Epithelial cell of prostate (primary cell): ENCODE results near the gene CAPN6.

ENCODE experiments used
- DNase-seq: peaks from one replicate; pipeline ENCODE4 v3.0.0-alpha.2; 2011; ENCODE audit warnings: low read depth, low spot score
- H3K27ac ChIP-seq: fragments of 450-650 bp; 2 replicates; pipeline ENCODE4 v1.5.1; 2017; ENCODE audit warnings: mild to moderate bottlenecking

CAPN6 gene, protein sequence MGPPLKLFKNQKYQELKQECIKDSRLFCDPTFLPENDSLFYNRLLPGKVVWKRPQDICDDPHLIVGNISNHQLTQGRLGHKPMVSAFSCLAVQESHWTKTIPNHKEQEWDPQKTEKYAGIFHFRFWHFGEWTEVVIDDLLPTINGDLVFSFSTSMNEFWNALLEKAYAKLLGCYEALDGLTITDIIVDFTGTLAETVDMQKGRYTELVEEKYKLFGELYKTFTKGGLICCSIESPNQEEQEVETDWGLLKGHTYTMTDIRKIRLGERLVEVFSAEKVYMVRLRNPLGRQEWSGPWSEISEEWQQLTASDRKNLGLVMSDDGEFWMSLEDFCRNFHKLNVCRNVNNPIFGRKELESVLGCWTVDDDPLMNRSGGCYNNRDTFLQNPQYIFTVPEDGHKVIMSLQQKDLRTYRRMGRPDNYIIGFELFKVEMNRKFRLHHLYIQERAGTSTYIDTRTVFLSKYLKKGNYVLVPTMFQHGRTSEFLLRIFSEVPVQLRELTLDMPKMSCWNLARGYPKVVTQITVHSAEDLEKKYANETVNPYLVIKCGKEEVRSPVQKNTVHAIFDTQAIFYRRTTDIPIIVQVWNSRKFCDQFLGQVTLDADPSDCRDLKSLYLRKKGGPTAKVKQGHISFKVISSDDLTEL

DNA sequence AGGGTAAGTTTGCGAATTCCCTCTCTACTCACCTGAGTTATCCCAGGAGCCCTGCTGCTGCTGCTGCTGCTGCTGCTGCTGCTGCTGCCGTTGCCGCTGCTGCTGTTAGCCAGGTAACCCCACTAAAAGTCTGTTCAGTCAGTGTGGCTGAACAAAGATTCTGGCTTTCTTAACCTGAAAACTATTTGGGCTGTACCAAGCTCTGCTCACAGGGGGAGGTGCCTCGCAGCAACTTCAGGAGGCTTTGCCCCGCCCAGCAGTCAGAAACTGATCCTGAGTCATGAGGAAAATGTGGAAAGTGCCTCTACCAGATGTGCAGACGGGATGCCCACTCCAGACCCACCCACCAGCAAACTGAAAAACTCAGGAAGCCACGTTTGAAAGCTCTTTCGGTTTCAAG, at the start of gene CAPN6:
TSS of gene CAPN6 (minus strand) at position 145 of the 400 bp plus-strand sequence. CDS start 6,547 bp downstream, outside the sequence.
- no peak for DNase-seq
- H3K27ac ChIP-seq: no peak within 1 kb of the TSS

DNA sequence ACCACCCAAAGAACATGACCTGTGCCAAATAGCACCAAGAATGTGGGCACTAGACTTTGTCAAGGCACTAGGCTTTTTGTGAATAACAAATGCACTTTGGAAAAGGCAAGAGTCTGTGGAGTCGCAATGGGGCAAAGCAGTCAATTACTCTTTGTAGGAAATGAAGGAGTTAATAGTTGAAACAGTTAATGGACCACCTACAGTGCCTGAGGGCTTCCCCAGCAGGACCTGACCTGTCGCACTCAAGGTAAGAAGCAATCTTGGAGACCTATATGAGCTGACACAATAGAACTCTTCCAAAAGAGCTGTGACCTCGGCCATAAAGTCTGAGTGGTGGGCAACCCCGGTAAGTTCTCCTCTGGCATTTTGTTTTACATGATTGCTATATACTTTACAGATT, 49.2 kb upstream of the CAPN6 start:
- DNase-seq: no peak
- no peak overlapping the region for H3K27ac ChIP-seq

DNA sequence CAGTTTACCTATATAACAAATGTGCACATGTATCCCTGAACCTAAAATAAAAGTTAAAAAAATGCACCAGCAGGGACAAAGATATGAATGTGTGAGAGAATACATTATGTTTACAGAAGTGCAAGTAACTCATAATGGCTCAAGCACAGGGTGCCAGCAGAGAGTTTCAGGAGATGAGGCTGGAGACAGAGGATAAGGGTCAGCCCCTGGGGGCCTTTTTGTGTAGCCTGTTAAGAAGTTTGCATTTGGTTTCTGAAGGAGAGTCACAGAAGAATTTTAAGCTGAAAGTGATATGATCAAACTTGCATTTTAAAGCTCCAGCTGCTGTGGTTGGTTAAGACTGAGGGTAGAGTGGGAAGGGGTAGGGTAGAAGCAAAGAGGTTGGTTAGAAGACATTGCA, 48.6 kb upstream of the CAPN6 start:
- DNase-seq: no peak
- H3K27ac ChIP-seq: no peak overlapping the region

DNA sequence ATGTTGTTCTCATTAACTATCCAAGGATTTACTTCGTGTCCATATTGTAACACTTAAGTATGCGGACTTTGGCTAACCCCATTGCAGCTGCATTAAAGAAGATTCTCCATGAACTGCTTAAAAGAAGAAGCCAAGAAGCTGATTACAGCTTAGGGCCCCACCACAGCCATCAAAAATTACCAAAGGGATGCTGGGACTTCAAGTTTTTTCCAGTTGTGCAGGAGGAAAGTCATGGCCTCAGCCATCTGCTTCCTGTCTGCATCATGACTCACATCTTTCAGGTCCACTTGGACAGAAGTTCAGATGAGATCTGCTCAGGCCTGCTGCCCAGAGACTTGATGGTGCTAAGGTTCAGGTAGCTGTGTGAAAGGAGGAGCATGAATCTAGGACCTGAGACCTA, 38.8 kb upstream of the CAPN6 start:
- DNase-seq: no peak
- H3K27ac ChIP-seq: no peak overlapping the region

DNA sequence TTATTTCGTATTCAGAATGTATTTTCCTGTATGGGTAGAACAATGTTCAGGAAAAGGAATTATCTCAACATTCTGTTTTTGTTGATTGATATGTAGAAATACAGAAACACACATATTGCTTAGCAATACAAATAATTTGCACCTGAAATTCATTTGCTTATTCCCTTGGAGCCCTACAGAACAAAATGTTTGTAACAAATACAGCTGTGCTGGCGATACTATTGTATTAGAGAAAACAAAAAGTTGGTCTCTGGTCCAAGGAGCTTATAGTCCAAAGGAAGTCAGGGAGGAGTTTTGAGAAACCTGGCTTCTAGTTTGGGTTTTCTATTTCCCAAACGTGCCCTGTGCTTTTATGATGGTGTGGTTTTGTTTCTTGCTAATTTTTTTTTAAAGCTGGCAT, 37.8 kb upstream of the CAPN6 start:
- H3K27ac ChIP-seq: no peak overlapping the region
- DNase-seq: no peak

DNA sequence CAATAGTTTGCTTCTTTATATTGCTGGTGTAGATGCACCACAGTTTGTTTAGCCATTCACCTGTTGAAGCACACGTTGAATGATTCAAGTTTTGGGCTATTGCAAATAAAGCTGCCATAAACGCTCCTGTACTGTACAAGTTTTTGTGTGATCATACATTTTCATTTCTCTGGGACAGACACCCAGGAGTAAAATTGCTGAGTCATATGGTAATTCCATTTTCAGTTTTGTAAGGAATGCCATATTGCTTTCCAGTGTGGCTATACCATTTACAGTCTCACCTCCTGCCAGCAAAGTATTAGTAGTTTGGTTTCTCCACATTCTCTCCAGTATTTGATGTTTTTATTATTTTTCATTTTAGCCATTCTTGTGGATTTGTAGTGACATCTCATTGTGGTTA, 32.0 kb upstream of the CAPN6 start:
- no peak for DNase-seq
- H3K27ac ChIP-seq: no peak overlapping the region

DNA sequence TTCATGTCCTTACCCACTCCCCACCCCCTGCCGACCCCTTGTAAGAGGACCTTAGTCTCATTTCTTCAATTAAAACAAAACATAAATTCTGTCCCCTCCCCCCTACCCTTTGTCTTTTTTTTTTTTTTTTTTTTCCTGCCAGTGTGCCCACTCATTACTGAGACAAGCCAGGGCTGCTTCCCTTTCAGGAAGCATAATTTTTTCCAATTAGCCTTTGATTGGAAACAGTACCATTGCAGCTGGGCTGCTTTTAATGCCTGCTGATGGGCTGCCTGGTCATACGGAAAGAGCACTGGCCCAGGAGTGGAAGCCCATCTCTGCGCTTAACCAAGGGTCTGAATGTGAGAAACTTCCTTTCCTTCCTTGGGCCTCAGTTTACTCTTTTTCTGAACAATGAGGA, 18.6 kb upstream of the CAPN6 start:
- H3K27ac ChIP-seq: no peak overlapping the region
- no peak for DNase-seq

DNA sequence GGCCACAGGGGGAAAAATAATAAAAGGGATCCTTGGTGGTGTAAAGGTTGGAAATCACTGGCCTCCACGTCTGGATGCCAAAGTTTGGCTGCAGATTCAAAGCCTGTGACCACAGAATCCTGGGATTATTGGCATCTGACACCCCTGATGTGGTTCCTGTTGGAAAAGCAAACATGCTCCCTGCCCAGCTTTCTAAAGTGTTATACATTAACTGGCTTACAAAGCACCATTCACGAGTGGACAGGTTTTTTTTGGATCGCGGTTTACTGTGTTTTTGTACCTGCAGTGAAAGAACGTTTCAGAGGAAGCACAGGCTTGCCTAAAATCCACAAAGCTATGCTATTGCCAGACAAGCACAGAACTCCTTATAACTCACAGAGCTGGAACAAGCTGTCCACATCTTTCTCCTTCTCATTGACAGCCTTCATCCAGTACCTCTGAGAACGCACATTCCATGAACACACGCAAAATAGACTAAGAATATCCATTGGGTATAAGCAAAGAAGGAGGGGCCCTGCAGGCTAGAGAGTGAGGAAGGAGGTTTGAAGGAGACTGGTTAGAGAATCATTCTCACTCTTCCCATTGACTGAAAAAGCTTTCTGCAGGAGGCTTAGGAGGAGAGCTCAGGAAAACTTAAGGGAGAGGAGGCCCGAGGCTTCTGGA, 14.5 kb upstream of the CAPN6 start:
- DNase-seq: no peak
- no peak overlapping the region for H3K27ac ChIP-seq

DNA sequence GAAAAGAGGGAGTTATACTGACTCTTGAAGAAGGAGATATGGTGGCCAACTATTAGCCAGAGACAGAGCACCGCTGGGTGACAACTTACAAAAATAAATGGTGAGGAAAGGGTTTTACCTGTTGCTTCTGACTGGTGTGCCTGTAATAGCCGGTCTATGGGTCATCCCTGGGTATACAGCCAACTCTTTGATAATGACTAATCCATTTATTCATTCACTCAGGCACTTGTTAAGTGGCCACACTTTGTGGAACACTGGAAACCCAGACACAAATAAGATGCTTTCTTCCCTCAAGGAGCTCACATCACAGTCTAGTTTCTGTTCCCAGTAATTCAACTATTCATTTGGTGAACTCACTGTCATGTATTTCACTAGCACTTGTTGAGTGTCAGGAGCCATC, 13.2 kb upstream of the CAPN6 start:
- no peak for DNase-seq
- H3K27ac ChIP-seq: no peak overlapping the region

DNA sequence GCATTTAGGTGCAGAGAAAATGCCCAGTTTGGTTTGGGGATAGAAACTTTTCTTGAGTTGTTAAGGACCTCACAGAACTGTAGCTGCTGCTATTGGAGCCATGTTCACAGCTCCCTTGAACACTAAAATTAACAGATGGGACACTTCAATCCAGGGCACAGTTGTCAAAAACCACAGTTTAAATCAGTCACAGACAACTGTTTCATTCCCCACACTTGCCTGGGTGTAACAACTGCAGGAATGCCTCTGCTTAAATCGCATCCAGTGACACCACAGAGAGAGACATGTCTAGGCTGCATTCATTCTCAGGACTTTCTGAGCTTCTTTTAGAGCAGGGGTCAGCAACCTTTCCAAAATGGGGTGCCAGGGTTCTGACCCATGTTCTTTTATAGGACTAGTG, 12.7 kb upstream of the CAPN6 start:
- H3K27ac ChIP-seq: no peak overlapping the region
- no peak for DNase-seq

DNA sequence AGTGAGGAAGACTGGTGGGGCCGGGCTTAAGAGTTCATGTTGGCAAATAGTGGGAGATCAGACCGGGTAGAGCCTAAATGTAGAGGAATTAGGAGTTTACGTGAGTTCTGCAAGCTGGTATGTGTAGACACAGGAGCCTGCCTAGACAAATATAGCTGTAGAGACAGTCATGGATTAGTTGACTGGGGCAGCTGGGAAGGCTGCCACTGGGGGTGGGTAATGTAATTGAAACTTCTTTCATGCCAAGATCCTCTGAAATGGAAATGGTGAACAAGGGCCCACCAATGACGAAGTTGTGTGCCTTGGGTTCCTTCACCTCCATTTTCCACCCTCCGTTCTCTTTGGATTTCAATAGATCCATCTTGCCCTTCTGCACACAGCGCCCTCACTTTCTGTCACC, 11.9 kb upstream of the CAPN6 start:
- H3K27ac ChIP-seq: no peak overlapping the region
- DNase-seq: no peak

DNA sequence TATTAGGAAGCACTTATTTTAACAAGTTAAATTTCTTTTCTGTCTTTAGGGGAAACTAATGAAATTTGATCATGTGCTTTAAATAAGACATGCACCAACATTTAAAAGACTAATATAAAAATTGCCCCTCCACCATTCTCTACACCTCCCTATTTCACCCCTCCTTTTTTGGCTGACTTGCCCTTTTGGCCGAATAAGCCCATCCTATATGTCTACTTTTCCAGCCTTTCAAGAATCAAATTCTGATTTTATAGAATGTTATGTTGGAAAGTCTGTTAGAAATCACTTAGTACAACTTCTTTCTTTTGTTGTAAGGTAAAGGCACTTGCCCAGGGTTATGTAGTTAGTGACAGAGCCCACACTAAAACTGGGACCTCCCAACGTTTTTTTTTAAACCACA, 1.8 kb downstream of the CAPN6 start:
- no peak overlapping the region for H3K27ac ChIP-seq
- DNase-seq: no peak

DNA sequence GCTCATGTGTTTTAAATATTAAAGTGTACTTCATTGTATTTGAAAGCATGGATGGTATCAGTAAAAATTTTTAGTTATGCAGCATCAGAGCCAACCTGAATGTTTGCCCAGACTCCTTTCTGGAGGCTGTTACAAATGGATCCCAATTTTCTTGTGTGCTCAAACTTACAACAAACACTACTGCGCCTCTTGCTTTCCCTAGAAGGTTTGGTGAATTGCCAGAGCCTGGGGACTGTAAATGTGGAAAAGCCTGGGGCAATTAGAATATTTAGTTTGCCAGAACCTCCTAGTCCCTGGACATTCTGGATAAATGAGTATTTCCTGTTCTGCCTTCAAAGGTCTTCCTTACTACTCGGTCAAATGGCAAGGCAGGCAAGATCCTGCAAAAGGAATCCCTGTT, 4.8 kb downstream of the CAPN6 start:
- no peak for DNase-seq
- no peak overlapping the region for H3K27ac ChIP-seq

DNA sequence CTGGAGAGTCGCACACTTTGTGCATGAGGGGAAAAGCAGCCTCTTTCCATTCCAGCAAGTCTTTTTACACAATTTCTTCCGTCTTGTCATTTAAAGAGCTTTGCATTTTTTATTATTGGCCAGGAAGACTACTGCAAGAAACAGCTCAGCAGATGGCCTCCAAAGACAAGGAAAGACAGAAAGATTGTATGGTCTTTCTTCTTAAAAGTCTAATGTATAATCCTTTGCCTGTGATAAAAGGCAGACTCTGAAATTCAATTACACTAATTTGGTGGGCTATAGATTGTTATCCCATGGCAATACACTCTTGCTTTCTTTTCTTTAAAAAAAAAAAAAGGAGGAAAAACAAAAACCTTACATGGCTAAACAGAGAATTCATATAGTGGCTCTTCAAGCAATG, 5.9 kb downstream of the CAPN6 start:
- no peak for DNase-seq
- H3K27ac ChIP-seq: no peak overlapping the region

DNA sequence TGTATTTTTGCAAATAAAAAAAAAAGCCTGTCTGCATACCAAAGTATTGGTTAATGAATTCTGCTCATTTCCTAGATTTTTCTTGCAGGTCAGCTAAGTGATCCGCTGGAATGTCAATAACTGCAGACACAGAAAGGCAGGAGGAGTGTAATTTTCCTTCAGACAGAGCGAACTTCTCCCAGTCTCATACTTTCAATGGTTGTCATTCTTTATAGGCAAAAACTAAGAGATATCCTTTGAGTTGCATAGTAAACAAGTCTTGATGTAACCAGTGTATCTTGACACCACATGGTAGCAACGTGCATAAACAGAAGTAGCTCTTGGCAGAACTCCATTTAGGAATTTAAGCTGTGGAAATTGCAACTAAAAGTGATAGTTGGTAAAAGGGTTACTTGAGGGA, 8.2 kb downstream of the CAPN6 start:
- no peak for DNase-seq
- no peak overlapping the region for H3K27ac ChIP-seq

DNA sequence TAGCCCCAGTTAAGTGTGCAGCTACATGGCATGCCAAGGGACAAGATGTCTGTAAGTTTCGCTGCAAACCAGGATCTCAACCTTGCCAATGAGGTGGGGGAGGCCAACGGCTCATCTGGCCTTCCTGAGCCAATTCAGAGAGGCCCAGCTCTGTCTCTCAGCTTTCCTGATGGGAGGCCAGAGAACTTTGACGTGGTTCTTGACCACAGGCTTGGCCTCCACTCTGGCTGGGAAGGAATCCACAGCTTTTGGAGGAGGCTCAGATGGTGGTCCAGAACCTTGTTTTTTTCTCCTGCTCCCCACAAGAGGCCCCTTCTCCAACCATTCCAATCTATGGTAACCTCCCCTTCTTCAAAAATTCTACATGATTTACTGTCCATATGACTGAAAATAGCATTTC, 9.8 kb downstream of the CAPN6 start:
- no peak overlapping the region for H3K27ac ChIP-seq
- DNase-seq: no peak

DNA sequence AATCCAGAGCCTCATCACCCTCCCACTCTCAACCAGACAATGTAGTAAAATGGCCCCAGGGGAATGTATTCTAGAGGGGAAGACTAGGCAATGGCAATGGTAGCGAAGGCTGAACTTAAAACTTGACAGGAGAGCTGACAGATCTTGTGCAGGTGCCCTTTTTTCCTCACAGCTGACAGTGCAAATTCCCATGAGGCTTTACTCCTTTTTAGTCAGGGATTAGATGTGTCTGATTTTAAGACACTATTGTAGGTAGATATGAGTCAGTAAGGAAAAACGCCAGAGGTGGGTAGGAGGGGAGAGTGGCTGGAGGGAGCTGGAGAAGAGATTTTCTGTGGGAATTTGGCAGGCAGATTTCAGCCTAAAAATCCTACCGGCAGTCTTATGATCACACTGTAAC, 10.7 kb downstream of the CAPN6 start:
- DNase-seq: no peak
- H3K27ac ChIP-seq: no peak overlapping the region

DNA sequence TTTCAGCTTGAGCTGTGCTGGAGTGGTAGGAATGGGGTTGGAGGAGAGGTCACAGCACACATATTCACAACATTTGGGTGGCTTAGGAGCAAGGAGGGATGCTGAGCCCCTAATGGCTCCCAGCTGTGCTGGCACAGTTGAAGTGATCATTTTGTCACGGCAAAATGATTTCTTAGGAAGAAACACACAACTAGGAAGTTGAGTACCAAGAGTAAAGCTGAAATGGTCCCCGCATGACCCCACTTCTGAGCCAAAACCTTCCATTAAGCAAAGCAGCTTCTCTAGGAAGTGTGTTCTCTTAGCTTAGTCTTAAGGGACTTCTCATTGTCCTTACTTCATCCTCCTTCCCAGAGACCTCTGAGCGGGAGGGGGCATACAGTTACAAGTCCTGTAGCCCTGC, 12.6 kb downstream of the CAPN6 start:
- no peak overlapping the region for H3K27ac ChIP-seq
- no peak for DNase-seq

DNA sequence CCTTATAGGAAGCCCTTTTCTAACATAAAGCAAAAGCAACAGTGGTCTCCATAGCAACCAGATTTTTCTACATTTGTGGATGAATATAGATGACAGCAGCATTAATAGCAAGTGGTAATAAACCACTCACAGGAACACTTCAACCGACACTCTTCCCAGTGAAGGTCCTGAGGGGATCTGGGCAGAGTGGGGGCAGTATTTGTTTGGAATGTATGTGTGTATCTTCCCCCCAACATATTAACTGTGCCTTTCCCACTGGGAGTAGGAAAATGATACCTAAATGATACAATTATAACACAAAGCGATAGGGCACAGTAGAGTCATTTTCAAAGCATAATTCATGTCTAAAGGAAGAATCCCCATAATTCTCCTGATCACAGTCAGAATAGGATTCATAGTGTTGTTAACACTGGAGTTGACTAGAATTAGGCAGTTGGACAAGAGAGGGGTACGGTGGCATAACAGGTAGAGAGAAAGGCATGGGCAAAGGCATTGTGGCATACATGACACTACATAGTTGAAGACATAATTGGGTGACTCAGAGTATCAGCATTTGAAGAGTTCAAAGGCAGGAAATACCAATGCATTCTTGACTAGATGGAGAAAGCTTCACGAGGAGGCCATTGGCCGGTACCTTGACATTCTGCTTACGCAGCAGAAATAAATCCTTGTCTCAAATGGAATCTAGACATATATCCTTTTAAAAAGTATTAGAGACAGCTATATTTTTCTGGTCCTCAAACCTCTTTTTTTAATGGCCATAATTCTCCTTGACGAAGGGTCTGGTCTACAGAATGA, 15.2 kb downstream of the CAPN6 start:
- no peak overlapping the region for H3K27ac ChIP-seq
- DNase-seq: no peak

DNA sequence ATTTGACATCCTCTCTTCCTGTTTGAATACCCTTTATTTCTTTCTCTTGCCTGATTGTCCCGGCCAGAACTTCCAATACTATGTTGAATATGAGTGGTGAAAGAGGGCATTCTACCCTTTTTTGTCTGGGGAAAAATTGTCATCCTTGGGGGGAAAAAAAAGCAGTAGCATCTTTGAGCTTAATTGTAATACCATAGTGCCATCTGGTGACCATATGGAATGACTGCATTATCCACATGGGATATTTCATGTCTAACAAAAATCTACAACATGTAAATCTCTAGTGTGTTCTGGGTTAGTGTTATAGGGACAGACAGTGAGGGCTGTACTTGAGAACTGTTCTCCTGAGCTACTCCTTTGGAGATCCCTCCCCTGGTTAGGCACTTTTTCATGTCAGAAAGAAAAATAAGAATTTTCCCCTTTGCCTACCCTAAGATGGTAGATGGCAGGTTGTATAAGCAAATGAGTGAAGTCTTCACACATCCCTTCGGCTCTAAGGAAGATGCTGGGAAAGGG, 26.0 kb downstream of the CAPN6 start:
- DNase-seq: no peak
- no peak overlapping the region for H3K27ac ChIP-seq
